Transverse colon (tissue), 4 donors: ENCODE results near the gene B3GALT4. TPM values are rescaled to one million over a fixed set of nuclear protein-coding genes. Genes with fewer than 3 reads are reported as not detected.

Experiments used
- DNase-seq: peaks from one replicate; pipeline ENCODE4 v3.0.0-alpha.2; 2019
- H3K27ac ChIP-seq, 4 donors: fragments of 200-600 bp; sonication (generic); 2 replicates each; pipeline ENCODE4 v1.5.1; 2016 to 2018; ENCODE audit warnings: inconsistent platforms in 4 of 4
- H3K27me3 ChIP-seq: fragments of 200-600 bp; sonication (generic); 2 replicates; pipeline ENCODE4 v1.5.1; 2017; ENCODE audit warnings: inconsistent platforms
- H3K36me3 ChIP-seq, 4 donors: fragments of 200-600 bp; sonication (generic); 2 replicates each; pipeline ENCODE4 v1.5.1; 2017 to 2019; ENCODE audit warnings: inconsistent platforms in 4 of 4
- H3K4me1 ChIP-seq, 4 donors: fragments of 200-600 bp; sonication (generic); 2 replicates each; pipeline ENCODE4 v1.5.1; 2017 to 2020; ENCODE audit warnings: inconsistent platforms in 4 of 4
- H3K4me3 ChIP-seq, 4 donors: fragments of 200-600 bp; sonication (generic); 1 replicate in 1 of 4; 2 replicates in 3 of 4; pipeline versions ENCODE4 v1.5.1 to v1.6.1; 2017 to 2019; ENCODE audit warnings: inconsistent platforms in 4 of 4
- H3K9me3 ChIP-seq, 2 donors: fragments of 200-600 bp; sonication (generic); 2 replicates each; pipeline ENCODE4 v1.5.1; 2017 to 2019; ENCODE audit warnings: inconsistent platforms in 2 of 2
- CTCF ChIP-seq, 5 experiments: fragments of 200-600 bp in 3 of 5; fragments of 450-650 bp in 2 of 5; sonication (generic) in 3 of 5; IDR thresholded peaks; 1 replicate in 2 of 5; 2 replicates in 3 of 5; pipeline ENCODE4 v1.5.1; 2016 to 2017; ENCODE audit warnings: antibody characterized with exemption in 5 of 5, inconsistent platforms in 3 of 5, mild to moderate bottlenecking in 2 of 5, moderate library complexity in 1 of 5
- EP300 ChIP-seq: sonication (generic); formaldehyde crosslinking; IDR thresholded peaks from one replicate; pipeline ENCODE4 v1.6.1; 2017; ENCODE audit warnings: antibody characterized with exemption, low read depth
- POLR2A ChIP-seq: fragments of 450-650 bp; IDR thresholded peaks from one replicate; pipeline ENCODE4 v1.6.1; 2016; ENCODE audit warnings: antibody characterized with exemption, mild to moderate bottlenecking, moderate library complexity
- POLR2AphosphoS5 ChIP-seq, 3 donors: sonication (generic); formaldehyde crosslinking; IDR thresholded peaks; one replicate each; pipeline ENCODE4 v1.6.1; 2016; ENCODE audit warnings: antibody characterized with exemption in 3 of 3
- WGBS, 2 donors: methylation state at CpG; one replicate each; pipeline ENCODE4 v1.1.5; 2018; ENCODE audit warnings: low coverage in 1 of 2; 5-methylcytosine and 5-hydroxymethylcytosine counted together
- in situ Hi-C, 4 donors: fragments of 200-750 bp; cut with MboI; loops; one replicate each; pipeline versions ENCODE4 v1.15.0 to v1.15.1; 2017; ENCODE audit warnings: low sequenced_read_pairs in 3 of 4, low pct_ligation_motif_present in 1 of 4, low pct_unique_long_range_greater_than_20kb in 1 of 4
- intact Hi-C: fragments of 100-400 bp; cut with DNase I; formaldehyde crosslinking; loops from one replicate; pipeline ENCODE4 v1.15.1; 2023; ENCODE audit warnings: low total_unique reads
- total RNA-seq, 4 donors: library from RNA; depleted of rRNA; stranded (reverse); fragments of >200 nt; gene quantifications; one replicate each; pipeline ENCODE4 v1.1.0, GENCODE V29; 2016

B3GALT4 gene
- total RNA-seq, 4 donors from 2014 or later: 39.4 to 49.0 (median 41.8) TPM

- Histone ChIP-seq H3K4me3 (no peak overlapping the region), H3K9me3 (no peaks in the 10 kb centered on the region), H3K36me3 (peaks cover 0 to 8% (median 0%) of the 10 kb centered on the region in 4 donors), H3K4me1 (peaks cover 6 to 27% (median 23%) of the 10 kb centered on the region in 4 donors), H3K27ac (no peak overlapping the region), H3K27me3 (no peaks in the 10 kb centered on the region)
- in situ Hi-C loops: no loop called here
- intact Hi-C loops: no loop called here
- no peak for DNase-seq
- WGBS, 2 donors: 59 to 60% methylated on average over 6 to 10 of the region's 10 CpGs
- TF ChIP-seq POLR2AphosphoS5 (IDR thresholded peaks at IDR 0.05): no peak
- no peak for TF ChIP-seq POLR2A
- TF ChIP-seq CTCF (IDR thresholded peaks at IDR 0.05): no peak
- no peak for TF ChIP-seq EP300
Measured at GRCh38 chr6:33294086-33294823, 17.3 kb downstream of the B3GALT4 start.

DNA sequence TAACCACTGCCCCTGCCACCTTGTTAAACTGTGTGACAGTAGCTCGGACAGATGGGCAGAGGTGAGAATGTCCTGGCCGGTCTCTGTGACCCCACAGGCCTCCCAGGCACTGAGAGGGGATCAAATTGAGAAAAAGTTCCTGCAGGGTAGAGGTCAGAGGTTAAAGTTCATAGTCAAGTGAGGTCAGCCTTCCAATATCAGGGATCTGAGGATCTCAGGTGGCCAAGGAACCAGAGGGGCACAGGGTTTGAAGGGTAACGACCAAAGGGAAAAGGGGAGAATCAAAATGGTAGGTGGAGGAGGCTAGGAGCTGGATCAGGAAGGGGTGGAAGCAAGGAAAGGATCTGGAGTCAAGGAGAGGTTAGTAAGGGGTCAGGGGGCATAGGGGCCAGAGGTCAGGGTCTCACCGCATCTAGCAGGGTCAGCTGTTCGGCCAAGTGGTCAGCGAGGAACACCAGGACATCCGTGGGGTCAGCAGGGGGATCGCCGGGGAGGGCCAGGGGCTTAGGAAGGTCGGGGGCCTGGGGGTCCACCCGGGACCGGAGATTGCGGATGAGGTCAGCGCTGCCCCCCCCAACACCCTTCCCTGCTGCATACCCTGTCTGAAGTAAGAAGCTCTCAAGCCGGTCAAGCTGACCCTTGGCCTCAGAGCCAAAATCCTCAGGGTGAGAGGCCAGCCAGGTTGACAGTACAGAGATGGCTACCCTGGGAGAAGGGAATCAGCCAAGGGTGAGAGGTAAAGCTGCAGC, 18.9 kb downstream of the B3GALT4 start:
- H3K36me3 ChIP-seq: peaks cover 0 to 8% (median 0%) of the 10 kb centered on the region in 4 donors
- in situ Hi-C loops (no loop called here), intact Hi-C loops (no loop called here)
- H3K9me3 ChIP-seq: no peaks in the 10 kb centered on the region
- peaks cover 10 to 27% (median 22%) of the 10 kb centered on the region in 4 donors for H3K4me1 ChIP-seq
- H3K4me3 ChIP-seq: no peak overlapping the region
- WGBS, 2 donors: 80 to 88% methylated on average over 5 to 15 of the region's 15 CpGs
- no peak overlapping the region for H3K27ac ChIP-seq
- H3K27me3 ChIP-seq: no peaks in the 10 kb centered on the region
- no peak for DNase-seq
- no peak for TF ChIP-seq POLR2A
- no peak for TF ChIP-seq CTCF (IDR thresholded peaks at IDR 0.05)
- no peak for TF ChIP-seq POLR2AphosphoS5 (IDR thresholded peaks at IDR 0.05)
- TF ChIP-seq EP300: no peak

GRCh38 chr6:33296797-33297405, 20.0 kb downstream of the B3GALT4 start:
- H3K4me1 ChIP-seq: peaks cover 10 to 33% (median 23%) of the 10 kb centered on the region in 4 donors
- 65% methylated on average over 12 of the region's 12 CpGs; no CpG with 5 or more reads in 1 of the 2 donors for WGBS, 2 donors
- no peak for DNase-seq
- in situ Hi-C loops: no loop called here
- TF ChIP-seq POLR2A (no peak), EP300 (no peak), POLR2AphosphoS5 (IDR thresholded peaks at IDR 0.05) (no peak), CTCF (IDR thresholded peaks at IDR 0.05) (no peak)
- no peaks in the 10 kb centered on the region for H3K27me3 ChIP-seq
- H3K36me3 ChIP-seq: peaks cover 0 to 3% (median 0%) of the 10 kb centered on the region in 4 donors
- peak overlapping the region in 3 of 4 donors; percentile 63 to 88 (median 86) for H3K4me3 ChIP-seq
- no peaks in the 10 kb centered on the region for H3K9me3 ChIP-seq
- H3K27ac ChIP-seq: peak overlapping the region; percentile 97 to 99 (median 98)
- intact Hi-C loops: no loop called here

- in situ Hi-C loops (no loop called here), intact Hi-C loops (no loop called here)
- H3K9me3 ChIP-seq: no peaks in the 10 kb centered on the region
- peak; percentile 70 for DNase-seq
- H3K4me3 ChIP-seq: peak overlapping the region; percentile 17 to 88 (median 74)
- H3K27ac ChIP-seq: peak overlapping the region; percentile 97 to 99 (median 98)
- no peaks in the 10 kb centered on the region for H3K36me3 ChIP-seq
- TF ChIP-seq CTCF (IDR thresholded peaks at IDR 0.05) (no peak), POLR2A (no peak), POLR2AphosphoS5 (IDR thresholded peaks at IDR 0.05) (no peak), EP300 (no peak)
- H3K4me1 ChIP-seq: peaks cover 10 to 33% (median 23%) of the 10 kb centered on the region in 4 donors
- H3K27me3 ChIP-seq: no peaks in the 10 kb centered on the region
- 9% methylated on average over 16 of the region's 16 CpGs; no CpG with 5 or more reads in 1 of the 2 donors for WGBS, 2 donors
Measured at GRCh38 chr6:33297406-33297955, 20.6 kb downstream of the B3GALT4 start.
